ENCODE data around the gene ZPBP.
"Not testable (repeated sequence)": the region's sequence is repeated elsewhere in the genome, so short reads cannot be mapped to it uniquely, and the experiment has no call there.

ZPBP gene, protein sequence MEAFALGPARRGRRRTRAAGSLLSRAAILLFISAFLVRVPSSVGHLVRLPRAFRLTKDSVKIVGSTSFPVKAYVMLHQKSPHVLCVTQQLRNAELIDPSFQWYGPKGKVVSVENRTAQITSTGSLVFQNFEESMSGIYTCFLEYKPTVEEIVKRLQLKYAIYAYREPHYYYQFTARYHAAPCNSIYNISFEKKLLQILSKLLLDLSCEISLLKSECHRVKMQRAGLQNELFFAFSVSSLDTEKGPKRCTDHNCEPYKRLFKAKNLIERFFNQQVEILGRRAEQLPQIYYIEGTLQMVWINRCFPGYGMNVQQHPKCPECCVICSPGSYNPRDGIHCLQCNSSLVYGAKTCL

DNA sequence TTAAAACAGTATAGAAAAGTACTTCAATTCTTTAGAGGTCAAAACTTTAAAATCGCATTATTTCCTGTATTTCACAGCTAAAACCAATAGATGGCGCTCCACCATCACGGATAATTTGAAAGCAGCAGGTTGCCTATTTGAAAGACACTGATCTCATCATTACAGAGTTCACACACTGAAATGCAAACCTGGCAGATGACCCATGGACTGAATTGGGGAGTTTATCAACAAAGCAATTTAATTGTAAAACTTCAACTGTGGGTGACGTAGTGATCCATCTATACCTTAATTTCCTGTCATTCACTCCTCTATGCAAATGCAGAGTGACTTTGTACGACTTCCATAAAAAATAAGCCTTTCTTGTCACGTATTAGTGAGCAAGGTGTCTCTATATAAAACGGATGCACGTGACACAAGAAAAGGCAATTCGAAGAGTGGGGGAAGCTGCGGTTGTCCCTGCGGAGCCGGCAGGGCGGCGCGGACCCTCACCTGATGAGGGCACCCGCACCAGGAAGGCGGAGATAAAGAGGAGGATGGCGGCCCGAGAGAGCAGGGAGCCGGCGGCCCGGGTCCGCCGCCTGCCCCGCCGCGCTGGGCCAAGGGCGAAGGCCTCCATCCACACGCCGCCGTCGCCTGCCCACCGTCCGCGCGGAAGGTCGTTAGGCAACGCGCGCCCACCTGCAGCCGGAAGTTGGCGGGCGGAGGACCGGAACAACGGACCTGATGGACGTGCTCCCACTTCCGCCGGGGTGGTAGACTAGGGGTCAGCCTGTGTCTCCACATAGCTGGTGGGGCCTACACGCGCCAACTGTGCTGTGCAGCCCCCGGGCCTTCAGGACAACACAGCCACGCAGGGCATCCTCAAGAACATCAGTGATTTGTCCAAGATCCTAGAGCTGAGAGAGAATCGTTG is at the start of gene ZPBP:
Gene ZPBP (minus strand): TSS at position 668 of the 913 bp plus-strand sequence. CDS start 52 bp downstream, at position 616.
- DNase-seq, result peak; percentile 51 to 78

DNA sequence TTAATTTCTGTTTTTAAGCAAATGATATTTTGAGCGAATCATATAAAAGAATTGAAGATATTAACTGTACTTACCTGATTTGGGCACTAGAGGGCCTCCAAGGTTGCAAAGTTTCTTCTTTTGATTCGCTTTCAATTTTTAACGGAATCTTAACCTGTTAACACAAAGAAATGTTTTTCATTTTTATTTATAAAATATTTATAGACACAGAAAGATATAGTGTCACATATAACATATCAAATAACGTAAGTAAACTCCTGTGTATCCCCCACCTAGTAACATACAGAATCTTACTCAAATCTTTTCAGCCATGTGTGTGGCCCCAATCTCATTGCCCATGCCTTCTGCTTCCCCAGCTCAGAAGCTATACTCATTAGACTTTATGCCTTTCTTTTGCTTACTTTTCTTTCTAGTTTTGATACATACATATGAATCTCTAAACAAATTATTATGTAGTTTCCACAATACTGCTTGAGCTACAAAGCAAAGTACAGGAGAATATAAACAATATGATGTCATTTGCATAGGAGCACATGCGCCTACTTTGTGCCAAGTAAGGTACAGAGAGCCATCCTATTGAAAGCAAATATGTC is 49.5 kb upstream of the ZPBP start:
- DNase-seq, result peak; percentile 19 to 70

DNA sequence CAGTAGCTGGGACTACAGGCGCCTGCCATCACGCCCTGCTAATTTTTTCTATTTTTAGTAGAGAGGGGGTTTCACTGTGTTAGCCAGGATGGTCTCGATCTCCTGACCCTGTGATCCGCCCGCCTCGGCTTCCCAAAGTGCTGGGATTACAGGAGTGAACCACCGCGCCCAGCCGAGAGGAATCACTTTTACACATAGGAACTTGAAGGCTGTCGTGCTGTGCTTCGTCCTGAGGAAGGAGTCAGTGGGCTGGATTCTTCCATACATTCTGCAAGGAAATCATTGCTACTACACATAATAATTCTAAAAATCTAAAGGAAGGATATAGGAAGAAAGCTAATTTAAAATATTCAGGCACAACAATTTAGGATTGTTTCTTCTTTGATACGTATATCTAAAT is 48.8 kb upstream of the ZPBP start:
- no peak for DNase-seq

DNA sequence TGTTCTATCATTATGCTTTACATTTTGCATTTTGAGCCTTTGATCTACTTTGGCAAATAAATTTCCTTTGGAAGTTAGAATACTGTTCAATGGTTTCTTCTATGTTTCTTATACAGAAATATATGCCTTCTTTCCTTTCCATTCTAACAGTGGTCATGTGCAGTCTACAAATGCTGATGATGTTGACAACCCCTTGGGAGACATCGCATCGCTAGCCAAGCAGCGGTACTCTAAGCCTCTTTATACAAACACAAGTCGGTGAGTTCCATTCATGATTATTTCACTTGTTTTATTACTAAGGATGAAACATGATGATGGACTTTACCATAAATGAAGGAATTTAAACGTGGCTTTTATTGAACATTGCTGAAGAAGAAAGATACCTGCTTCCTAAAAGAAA is 48.1 kb upstream of the ZPBP start:
- DNase-seq, result no peak

DNA sequence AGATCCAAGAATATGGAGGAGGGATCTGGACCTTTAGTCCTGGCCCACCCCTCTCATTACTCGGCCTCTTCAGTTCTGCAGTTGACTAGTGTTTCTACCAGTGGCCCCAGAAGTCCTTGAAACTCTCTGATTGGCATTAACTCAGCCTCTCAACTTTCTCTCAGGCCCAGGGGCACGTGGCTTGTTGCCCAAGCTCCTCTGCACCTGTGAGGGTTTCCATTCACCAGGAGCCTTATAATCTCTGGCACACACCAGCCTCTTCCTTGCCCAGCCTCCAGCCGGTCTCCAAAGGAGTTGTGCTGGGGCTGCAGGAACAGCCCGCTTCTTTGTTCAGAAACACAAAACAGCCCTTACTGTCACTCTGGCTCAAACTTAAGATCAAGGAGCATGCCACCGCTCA is 47.6 kb upstream of the ZPBP start:
- DNase-seq, result no peak

DNA sequence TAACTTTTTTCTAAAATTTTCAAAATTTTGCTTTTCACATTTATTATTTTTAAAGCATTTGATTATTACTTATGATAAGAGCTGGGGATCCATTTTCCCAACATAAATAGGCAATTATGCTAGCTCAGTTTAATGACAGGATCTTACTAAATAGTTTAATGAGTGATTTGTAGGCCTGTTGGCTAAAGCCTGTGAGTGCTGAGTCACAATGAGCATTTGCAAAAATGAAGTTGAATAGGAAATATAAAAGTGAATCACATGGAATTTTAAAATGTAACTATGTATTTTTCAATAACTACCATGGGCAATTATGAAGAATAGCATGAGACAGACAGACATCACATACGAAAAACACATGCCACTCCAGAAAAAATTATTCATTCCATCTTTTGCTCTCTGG is 45.1 kb upstream of the ZPBP start:
- DNase-seq, result no peak

DNA sequence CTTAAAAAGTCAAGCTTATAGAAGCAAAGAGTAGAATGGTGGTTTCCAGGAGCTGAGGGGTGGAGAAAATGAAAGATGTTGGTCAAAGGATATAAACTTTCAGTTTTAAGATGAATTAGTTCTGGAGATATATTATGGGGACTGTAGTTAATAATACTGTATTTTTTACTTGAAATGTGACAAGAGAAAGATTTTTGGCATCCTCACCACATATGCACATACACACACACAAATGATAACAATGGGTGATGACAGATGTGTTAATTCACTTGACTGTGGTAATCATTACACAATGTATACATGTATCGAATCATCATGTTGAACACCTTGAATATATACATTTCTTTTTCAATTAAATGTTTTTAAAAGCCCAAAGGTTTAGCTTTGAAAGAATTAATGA is 32.7 kb upstream of the ZPBP start:
- DNase-seq, result no peak

DNA sequence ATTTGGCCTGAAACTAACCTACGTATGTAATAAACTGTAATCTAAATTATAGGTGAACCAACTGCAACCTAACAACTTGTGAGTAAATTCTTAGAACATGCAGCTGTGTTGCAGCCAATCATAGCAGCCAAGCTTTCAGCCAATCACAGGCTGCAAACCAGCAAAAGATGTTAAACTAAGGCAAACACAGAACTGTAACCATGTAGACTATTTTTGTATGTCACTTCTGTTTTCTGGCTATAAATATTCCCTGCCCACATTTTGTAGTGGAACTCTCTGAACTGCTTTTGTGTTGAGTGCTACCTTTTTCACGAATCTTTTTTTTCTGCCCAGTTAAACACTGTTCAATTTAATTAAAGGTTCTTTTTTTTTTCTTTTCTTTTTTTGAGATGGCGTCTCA is 28.2 kb upstream of the ZPBP start:
- DNase-seq, result peak in 1 of 2 donors; percentile 32

DNA sequence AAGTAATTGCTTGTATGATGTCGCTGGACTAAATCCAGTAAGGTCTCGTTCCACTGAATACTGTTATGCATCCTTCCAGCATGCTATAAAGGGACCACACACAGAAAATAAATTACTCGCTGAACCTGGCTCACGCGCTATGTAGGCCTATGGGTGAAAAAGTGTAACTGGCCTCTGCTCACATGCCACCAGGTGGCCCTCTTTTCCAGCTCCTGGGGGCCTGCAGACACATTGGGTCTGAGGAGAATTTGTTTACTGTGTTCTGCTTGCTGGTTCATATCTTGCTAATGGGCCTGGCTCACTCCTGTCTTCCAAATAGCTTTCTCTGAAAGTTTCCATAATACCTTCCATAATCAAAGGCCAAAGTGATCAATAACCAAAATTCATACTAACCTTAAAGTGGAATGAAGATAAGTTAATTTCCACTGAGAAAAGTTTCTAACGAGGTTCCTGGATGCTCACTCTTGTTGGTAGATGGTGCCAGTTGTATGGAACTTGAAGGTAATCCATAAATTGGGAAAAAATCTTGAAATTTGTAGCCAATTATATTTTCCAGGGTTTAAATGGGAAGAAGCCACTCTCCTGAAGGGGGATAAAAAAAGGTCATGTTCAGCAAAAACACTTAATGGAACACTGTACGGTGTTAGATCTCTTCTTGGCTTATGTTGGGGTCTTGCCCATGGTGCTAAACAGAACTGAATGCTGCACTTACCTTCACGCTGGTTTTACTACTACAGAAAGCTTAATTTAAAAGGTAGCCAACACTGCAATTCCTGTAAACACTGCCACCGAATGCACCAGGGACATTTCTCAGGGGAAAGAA is 27.0 kb upstream of the ZPBP start:
- DNase-seq, result peak; percentile 25 to 30

DNA sequence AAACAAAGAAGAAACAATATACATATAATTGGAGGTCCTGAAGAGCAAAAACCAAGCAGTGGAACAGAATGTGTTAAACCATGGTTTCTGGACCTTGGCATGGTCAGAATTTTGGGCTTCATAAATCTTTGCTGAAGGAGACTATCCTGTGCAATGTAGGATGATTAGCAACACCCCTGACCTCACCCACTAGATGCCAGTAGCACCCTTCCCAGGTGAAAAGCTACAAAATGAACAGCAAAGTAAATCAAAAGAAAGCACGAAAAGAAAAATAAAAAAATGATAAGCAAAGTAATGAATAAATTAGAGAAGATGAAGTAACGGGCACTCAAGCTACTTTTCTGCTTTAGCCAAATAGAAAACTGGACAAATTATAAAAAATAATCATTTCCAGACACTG is 19.2 kb upstream of the ZPBP start:
- DNase-seq, result no peak

DNA sequence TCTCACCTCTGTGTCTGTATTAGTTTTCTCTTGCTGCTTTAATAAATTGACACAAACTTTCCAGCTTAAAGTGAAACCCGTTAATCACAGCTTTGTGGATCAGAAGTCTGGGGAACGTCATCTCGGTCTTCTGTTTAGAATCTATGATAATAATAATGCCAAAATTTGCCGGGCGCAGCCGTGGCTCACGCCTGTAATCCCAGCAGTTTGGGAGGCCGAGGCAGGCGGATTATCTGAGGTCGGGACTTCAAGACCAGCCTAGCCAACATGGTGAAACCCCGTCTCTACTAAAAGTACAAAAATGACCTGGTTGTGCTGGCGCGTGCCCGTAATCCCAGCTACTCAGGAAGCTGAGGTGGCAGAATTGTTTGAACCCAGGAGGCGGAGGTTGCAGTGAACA is 8.8 kb upstream of the ZPBP start:
- no peak for DNase-seq

DNA sequence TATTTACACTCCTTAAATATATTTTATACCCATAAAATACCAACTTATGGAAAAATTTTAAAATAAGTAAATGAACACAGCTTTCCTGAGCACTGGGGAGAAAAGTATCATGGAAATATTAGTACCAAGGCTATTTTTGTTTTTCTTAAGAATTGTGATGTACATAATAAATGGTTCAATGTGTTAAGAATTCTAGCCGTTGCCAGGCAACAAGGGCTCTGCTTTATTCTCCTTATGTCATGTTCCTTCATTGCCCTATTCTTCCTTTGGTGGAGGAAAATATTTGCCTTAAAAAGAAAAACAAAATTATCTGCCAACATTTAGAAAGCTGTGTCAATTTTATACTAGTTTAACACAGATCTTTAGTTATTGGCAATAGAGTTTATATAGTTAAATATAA is 2.6 kb upstream of the ZPBP start:
- DNase-seq, result no peak

DNA sequence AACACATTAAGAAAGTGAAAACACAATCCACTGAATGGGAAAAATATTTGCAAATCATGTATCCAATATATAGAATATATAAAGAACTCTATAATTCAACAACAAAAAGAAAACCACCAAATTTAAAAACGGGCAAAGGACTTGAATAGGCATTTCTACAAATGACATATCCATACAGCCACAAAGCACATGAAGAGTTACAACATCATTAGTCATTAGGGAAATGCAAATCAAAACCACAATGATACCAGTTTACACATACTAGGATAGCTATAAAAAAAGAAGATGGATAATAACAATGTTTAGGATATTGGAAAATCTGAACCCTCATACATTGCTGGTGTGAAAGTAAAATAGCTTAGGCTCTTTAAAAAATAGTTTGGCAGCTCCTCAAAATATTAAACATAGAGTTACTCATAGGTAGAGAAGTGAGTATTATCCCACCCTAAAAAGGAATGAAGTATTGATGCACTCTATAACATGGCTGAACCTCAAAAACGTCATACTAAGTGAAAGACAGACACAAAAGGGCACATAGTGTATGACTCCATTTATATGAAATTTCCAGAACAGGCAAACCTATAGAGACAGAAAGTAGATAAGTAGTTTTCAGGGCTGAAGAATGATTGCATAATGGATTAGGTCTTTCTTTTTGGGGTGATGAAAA is 4.5 kb downstream of the ZPBP start:
- no peak for DNase-seq

DNA sequence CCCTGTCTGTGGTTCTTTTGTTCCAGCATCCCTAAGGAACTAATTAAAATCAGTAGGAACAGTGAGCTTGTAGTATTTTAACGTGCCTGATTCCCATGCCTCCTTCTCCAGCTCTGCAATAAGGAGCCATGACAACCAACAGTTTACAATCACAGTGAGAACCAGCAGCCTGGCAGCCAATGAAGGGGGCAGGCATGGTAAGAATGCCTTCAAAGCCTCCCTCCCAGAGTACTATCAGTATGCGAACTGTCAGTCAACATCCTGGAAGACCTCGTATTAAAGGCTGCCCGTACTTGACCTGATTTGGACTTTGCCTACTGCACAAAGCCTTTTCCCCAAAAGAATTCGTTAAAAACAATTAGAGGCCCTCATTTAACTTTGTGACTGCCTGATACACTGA is 7.7 kb downstream of the ZPBP start:
- DNase-seq, result no peak

DNA sequence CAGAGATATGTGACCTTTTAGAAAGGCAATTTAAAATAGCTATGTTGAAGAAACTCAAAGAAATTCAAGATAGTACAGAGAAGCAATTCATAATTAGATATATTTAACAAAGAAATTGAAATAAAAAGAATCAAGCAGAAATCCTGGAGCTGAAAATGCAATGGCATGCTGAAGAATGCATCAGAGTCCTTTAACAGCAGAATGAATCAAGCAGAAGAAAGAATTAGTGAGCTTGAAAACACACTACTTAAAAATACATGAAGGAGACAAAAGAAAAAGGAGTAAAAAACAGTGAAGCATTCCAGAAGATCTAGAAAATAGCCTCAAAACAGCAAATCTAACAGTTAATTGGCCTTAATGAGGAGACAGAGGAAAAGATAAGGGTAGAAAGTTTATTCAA is 20.0 kb downstream of the ZPBP start:
- no peak for DNase-seq

DNA sequence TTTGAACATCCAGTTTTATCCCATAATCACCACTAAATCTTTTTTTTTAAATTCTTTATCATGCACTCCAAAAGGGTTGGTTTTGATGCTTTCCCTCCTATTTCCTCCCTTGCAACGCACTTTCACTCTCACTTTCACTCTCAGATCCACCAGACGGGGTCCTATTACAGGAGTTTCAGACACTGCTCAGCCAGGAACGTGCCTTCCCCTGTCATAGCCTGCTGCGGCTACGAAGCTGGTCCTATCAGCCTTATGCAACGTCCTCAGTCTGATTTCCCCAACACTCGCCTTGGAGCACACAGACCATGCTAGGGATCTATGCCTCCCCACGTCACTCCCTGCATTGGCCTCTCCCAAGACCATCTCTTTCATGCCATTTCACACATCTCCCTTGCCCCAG is 23.4 kb downstream of the ZPBP start:
- peak; percentile 11 to 13 for DNase-seq

DNA sequence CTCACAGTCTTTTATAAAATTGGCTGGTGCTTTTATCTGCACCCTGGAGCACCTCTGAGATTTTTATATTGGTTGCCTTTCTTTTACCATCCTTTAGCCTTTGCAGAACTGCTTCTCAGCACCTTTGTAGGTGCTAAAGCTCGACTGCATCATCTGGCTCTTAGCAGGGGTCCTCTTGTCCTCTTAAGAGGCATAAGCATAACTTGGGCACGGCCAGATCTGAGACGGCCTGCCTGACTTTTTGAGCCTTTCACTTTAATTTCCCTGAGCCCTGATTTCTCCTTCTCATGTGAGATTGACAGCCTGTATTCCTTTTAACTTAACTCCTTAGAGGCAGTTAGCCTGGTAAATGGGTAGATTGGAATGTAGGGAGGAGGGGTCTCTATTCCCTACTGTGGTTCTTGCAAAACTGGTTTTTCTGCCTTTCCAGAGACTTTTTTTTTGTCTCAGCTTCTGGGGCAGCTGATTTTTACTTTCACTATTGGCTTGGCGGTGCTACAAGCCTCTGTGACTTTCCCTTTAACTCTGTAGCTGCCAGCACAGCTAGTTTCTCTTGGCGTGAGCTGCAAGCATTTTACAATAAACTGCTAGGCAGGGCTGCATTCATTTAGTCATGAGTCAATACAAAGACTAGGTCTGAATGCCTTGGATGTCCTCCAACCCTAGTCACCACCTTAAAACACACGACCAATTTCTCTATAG is 24.0 kb downstream of the ZPBP start:
- peak; percentile 9 to 42 for DNase-seq

DNA sequence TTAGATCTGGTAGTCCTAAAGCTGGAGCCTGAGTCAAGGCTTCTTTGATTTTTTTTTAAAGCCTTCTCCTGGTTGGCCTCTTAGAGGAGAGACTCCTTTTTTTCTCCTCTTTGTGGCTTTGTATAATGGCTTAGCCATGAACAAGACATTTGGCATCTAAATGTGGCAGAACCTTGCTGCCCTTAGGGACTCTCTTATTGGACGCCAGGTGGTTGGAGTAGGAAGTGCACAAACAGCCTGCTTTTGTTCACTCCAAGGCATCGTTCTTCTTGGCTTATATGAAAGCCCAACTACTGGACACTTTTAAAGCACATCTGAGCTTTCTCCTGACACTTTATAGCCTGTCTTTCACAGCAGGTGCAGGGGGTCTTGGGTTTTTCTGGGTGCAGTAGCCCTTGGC is 25.0 kb downstream of the ZPBP start:
- DNase-seq, result peak; percentile 21 to 33

DNA sequence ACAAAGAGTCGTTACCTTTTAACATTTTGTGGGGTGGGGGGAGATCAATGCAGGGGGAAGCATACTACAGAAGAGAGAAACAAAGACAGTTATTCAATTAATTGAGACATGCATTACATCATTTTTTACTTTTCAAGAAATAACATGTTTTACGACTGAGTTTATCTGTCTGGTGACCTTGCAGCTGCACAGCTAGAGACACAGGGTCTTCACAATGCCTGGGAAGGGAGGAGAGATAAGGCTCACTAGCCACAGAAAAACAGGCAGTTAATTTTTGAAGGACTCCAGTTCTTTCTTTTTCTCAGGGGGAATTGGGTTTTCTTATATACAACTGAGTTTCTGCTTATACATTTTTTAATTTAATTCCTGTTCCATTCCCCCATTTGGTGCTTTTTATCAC is 30.1 kb downstream of the ZPBP start:
- DNase-seq, result no peak

DNA sequence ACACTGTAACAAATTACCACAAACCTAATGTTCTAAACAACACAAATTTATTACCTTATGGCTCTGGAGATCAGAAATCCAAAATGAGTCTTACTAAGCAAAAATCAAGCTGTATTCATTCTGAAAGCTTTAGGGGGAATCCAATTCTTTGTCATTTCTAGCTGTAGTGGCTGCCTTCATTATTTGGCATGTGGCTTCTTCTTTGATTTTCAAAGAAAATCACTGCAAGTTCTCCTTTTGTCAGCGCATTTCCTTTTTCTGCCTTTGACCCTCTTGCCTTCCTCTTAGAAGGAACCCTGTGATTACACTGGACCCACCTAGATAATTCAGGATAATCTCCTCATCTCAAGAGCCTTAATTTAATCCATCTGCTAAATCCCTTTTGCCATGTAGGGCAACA is 36.9 kb downstream of the ZPBP start:
- no peak for DNase-seq

DNA sequence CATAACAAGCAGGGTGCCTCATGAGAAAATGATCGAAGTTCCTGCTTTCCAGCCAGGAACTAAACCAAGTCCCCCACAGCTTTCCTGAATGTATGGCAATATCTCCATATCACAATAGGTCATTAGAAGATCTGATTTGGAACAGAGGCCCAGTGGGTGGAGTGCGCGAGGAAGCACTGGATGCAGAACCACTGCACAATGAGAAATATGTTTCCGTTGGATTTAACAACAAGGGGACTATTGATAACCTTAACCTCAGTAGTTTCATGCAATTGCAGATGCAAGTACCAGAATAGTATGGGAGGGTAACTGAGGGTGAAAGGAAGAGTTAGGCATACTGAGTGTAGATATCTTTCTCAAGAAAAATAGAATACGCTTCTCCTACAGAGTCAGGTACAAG is 45.3 kb downstream of the ZPBP start:
- DNase-seq, result no peak

DNA sequence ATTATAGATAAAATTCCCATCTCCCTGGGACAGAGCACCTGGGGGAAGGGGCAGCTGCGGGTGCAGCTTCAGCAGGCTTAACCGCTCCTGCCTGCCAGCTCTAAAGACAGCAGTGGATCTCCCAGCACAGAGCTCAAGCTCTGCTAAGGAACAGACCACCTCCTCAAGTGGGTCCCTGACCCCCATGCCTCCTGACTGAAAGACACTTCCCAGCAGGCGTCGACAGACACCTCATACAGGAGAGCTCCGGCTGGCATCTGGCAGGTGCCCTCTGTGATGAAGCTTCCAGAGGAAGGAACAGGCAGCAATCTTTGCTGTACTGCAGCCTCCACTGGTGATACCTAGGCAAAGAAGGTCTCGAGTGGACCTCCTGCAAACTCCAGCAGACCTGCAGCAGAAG is 51.9 kb downstream of the ZPBP start:
- not testable (repeated sequence) for DNase-seq
